GM19099 (cell line): ENCODE measurements around the gene FRYL.

Experiments used
- POLR2A ChIP-seq: IDR thresholded peaks from 3 replicates; pipeline ENCODE4 v1.6.1; 2011; ENCODE audit warnings: low read depth; ENCODE audit not compliant: insufficient read length; ENCODE audit errors: extremely low read depth

Gene FRYL

GRCh38 chr4:48779998-48780864 is at the start of gene FRYL:
FRYL (minus strand) TSS chr4:48780279; CDS start chr4:48634410, 145,869 bp downstream.
- TF ChIP-seq POLR2A: peak; percentile 80

GRCh38 chr4:48827622-48828021 is 47.5 kb upstream of the FRYL start:
- no peak for TF ChIP-seq POLR2A

DNA sequence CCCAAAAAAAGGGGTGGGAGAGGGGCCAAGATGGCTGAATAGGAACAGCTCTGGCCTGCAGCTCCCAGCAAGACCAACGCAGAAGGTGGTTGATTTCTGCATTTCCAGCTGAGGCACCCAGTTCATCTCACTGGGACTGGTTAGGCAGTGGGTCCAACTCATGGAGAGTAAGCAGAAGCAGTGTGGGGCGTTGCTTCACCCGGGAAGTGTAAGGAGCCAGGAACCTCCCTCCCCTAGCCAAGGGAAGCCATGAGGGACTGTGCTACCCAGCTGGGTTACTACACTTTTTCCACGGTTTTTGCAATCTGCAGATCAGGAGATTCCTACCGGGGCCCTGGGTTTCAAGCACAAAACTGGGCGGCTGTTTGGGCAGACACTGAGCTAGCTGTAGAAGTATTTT is 36.9 kb upstream of the FRYL start:
- no peak for TF ChIP-seq POLR2A

- no peak for TF ChIP-seq POLR2A
Observed at GRCh38 chr4:48815483-48815882, 35.4 kb upstream of the FRYL start.

- no peak for TF ChIP-seq POLR2A
Observed at GRCh38 chr4:48813964-48814363, 33.9 kb upstream of the FRYL start.

DNA sequence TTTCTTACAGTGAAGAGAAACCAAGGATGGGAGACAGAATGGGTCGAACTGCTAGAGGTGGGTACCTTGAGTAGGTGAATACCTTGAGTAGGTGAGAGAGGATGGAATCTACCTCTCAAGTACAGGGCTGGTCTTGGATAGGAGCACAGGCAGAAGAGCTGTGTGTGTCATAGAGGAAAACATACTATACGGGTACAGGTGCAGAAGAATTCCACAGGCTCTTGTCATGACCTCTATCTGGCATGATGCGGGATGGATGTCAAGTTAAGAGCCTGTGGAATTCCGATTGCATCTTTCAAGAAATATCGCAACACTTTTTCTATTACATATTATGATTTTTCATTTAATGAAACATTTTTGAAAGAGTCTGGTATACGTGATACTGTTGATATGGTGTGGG is 32.8 kb upstream of the FRYL start:
- no peak for TF ChIP-seq POLR2A

- no peak for TF ChIP-seq POLR2A
Observed at GRCh38 chr4:48804584-48805301, 24.7 kb upstream of the FRYL start.

DNA sequence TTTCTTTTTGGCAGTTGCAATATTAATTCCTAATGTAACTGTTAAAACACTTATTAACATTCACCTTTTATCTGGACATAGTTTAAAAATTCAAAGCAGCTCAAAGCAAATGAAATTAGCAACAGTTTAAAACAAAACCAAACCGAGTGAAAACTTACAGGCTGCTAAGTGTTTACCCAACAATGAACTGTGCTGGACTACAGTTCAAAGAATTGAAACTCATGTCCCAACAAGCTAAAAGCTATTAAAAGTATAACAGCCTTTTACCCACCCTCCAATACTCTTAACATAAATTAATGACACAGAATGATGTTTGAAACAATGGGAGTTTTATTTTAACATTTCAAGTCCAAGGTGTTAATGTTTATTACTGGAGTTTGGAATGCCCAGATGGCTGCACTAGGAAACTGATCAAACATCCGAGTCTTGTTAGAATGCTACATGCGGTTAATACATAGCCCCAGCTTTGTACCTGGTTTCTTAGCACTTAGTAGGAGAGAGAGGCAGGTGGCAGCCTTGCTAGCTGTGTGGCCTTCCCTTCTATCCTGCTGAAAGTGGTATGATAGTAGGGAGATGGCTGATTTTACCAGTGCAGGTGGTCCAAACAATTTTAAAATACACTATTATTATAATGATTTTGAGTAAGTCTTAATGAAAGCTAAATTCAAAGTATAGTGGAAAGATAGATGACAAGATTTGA is 21.1 kb upstream of the FRYL start:
- TF ChIP-seq POLR2A: no peak

GRCh38 chr4:48799157-48799556 is 19.1 kb upstream of the FRYL start:
- no peak for TF ChIP-seq POLR2A

DNA sequence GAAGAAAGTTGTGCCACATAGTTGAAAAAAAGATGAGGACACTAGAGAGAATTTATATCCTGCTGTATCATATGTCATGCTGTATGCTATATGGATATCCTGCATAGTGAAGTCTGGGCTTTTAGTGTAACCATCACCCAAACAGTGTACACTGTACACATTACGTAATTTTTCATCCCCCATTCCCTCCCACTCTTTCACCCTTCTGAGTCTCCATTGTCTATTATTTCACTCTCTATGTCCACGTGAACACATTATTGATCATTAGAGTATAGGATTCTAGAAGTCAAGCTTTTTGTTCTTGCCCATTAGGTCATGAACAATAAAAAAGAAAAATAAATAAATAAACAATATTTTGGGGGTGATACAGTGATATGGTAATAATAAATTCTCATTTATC is 18.0 kb upstream of the FRYL start:
- no peak for TF ChIP-seq POLR2A

DNA sequence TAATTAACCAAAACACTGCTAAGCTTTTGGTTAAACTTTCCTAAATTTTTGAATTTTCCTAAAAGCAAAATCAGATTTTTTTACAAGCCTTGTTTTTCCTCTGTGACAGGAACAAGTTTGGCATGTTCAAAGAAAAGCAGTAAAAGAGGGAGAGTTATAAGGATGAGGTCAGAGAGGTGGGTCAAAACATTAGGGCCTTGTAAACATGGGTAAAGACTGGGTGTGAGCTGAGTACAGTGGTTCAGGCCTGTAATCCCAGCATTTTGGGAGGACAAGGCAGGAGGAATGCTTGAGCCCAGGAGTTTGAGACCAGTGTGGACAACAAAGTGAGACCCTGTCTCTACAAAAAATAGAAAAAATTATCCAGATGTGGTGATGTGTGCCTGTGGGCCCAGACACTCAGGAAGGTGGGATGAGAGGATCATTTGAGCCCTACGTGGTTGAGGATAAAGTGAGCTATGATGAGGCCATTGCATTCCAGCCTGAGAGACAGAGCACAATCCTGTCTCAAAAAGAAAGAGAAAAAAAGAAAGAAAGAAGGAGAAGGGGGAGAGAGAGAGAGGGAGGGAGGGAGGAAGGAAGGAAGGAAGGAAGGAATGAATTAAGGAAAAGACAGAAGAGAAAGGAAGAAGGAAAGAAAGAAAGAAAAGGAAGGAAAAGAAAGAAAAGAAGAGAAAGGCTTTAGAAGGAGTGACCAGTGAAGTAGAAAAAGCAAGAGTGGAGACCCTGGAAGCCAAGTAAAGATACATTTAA is 17.0 kb upstream of the FRYL start:
- no peak for TF ChIP-seq POLR2A

- TF ChIP-seq POLR2A: no peak
Observed at GRCh38 chr4:48796191-48796926, 16.3 kb upstream of the FRYL start.

- TF ChIP-seq POLR2A: no peak
Observed at GRCh38 chr4:48795108-48795507, 15.0 kb upstream of the FRYL start.

DNA sequence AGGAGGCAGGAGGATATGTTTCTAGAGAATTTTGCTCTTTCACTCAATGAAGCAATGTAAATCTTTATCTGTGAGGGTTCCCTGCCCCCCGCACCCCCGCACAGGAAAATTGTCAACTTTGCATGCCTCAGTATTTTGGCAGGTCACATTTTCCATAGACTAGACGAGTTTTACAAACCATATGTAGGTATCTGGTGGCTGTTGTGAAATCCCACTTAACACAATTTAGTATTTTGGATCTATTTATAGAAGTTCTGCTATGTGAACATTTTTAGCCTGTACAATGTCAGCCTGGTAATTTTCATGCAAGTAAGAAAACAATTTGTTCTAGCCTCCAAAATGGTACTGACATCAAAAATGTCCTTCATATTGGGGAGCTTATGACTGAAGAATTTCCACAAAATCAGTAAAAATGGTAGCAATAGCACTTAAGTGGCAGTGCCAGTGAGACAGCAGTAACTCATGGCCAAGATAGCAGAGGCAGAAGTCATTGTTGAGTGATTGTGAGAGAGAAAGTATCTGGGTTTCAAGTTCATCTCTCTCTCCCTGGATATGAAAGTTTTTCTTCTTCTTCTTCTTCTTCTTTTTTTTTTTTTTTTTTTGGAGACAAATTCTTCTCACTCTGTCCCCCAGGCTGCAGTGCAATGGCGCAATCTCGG is 12.4 kb upstream of the FRYL start:
- no peak for TF ChIP-seq POLR2A

- no peak for TF ChIP-seq POLR2A
Observed at GRCh38 chr4:48791313-48791712, 11.2 kb upstream of the FRYL start.
